Sigmoid colon (tissue), 7 donors: ENCODE results near the gene HDAC4. TPM values are rescaled to one million over a fixed set of nuclear protein-coding genes. Genes with fewer than 3 reads are reported as not detected.

Experiments
- DNase-seq: peaks from one replicate; pipeline ENCODE4 v3.0.0-alpha.2; 2019
- H3K27ac ChIP-seq, 4 donors: fragments of 200-600 bp; sonication (generic); one replicate each; pipeline ENCODE4 v1.5.1; 2016 to 2019; ENCODE audit warnings: mild to moderate bottlenecking in 1 of 4
- H3K27me3 ChIP-seq, 3 donors: fragments of 200-600 bp; sonication (generic); one replicate each; pipeline ENCODE4 v1.5.1; 2019; ENCODE audit warnings: mild to moderate bottlenecking in 1 of 3
- H3K36me3 ChIP-seq, 4 donors: fragments of 200-600 bp; sonication (generic); one replicate each; pipeline ENCODE4 v1.5.1; 2016 to 2019
- H3K4me1 ChIP-seq, 4 donors: fragments of 200-600 bp; sonication (generic); one replicate each; pipeline ENCODE4 v1.5.1; 2017 to 2019
- H3K4me3 ChIP-seq, 4 donors: fragments of 200-600 bp; sonication (generic); one replicate each; pipeline ENCODE4 v1.5.1; 2017 to 2019; ENCODE audit warnings: mild to moderate bottlenecking in 2 of 4, moderate library complexity in 1 of 4
- H3K9me3 ChIP-seq, 4 donors: fragments of 200-600 bp in 3 of 4; sonication (generic) in 3 of 4; one replicate each; pipeline versions ENCODE4 v1.5.1 to v1.6.1; 2013 to 2019
- CTCF ChIP-seq, 4 experiments: fragments of 450-650 bp in 3 of 4; fragments of 200-600 bp in 1 of 4; IDR thresholded peaks; one replicate each; pipeline ENCODE4 v1.5.1; 2016 to 2019; ENCODE audit warnings: antibody characterized with exemption in 4 of 4, mild to moderate bottlenecking in 3 of 4, moderate library complexity in 2 of 4
- EP300 ChIP-seq, 4 donors: sonication (generic); formaldehyde crosslinking; IDR thresholded peaks; one replicate each; pipeline ENCODE4 v1.6.1; 2017; ENCODE audit warnings: antibody characterized with exemption in 4 of 4
- POLR2A ChIP-seq, 2 donors: fragments of 450-650 bp; IDR thresholded peaks; one replicate each; pipeline ENCODE4 v1.6.1; 2016; ENCODE audit warnings: antibody characterized with exemption in 2 of 2, mild to moderate bottlenecking in 2 of 2, moderate library complexity in 2 of 2
- POLR2AphosphoS5 ChIP-seq, 4 donors: sonication (generic); formaldehyde crosslinking; IDR thresholded peaks; one replicate each; pipeline ENCODE4 v1.6.1; 2017; ENCODE audit warnings: antibody characterized with exemption in 4 of 4
- WGBS, 2 donors: extraction: QIAGEN DNeasy Blood & Tissue Kit; methylation state at CpG; one replicate each; pipeline ENCODE4 v1.1.7; 2013; 5-methylcytosine and 5-hydroxymethylcytosine counted together
- intact Hi-C: fragments of 100-400 bp; cut with DNase I; formaldehyde crosslinking; loops from one replicate; pipeline ENCODE4 v1.15.1; 2023
- polyA plus RNA-seq, 3 donors: library from polyadenylated mRNA; stranded (reverse); fragments of 200-250 nt; gene quantifications; one replicate each; pipeline ENCODE4 v1.2.3, GENCODE V29; 2013
- total RNA-seq, 4 donors: library from RNA; depleted of rRNA; stranded (reverse); fragments of >200 nt; gene quantifications; one replicate each; pipeline ENCODE4 v1.1.0, GENCODE V29; 2016
- donor health status: healthy with polysubstance abuse.
- donor health status: Bipolar disorder and iron deficiency.
- donor health status: healthy.

HDAC4 gene
- total and polyA plus RNA-seq, 7 donors = 1.8 to 196 (median 77.0) TPM

- Histone ChIP-seq H3K4me1 (peaks cover 0 to 97% (median 83%) of the 10 kb centered on the region in 4 donors), H3K9me3 (no peaks in the 10 kb centered on the region), H3K27me3 (no peaks in the 10 kb centered on the region), H3K4me3 (no peak overlapping the region), H3K27ac (peak overlapping the region; percentile 69 to 80 (median 73)), H3K36me3 (peaks cover 0 to 4% (median 0%) of the 10 kb centered on the region in 4 donors)
- intact Hi-C loops = no loop called here
- 85 to 92% methylated on average over 30 of the region's 30 CpGs for WGBS, 2 donors
- DNase-seq = peak; percentile 74
- TF ChIP-seq POLR2A (IDR thresholded peaks at IDR 0.05) (no peak), CTCF (IDR thresholded peaks at IDR 0.05) (no peak), POLR2AphosphoS5 (IDR thresholded peaks at IDR 0.05) (no peak), EP300 (IDR thresholded peaks at IDR 0.05) (no peak)
Observed at GRCh38 chr2:239250216-239251081, 150.4 kb downstream of the HDAC4 start.

- WGBS, 2 donors = 68 to 81% methylated on average over 17 of the region's 17 CpGs
- H3K9me3 ChIP-seq = no peaks in the 10 kb centered on the region
- H3K4me3 ChIP-seq = no peak overlapping the region
- H3K27ac ChIP-seq = peak overlapping the region; percentile 69 to 80 (median 73)
- no peaks in the 10 kb centered on the region for H3K27me3 ChIP-seq
- peaks cover 0 to 4% (median 0%) of the 10 kb centered on the region in 4 donors for H3K36me3 ChIP-seq
- TF ChIP-seq POLR2AphosphoS5 (IDR thresholded peaks at IDR 0.05) (peak; percentile 54 to 86 (median 69)), POLR2A (IDR thresholded peaks at IDR 0.05) (no peak), CTCF (IDR thresholded peaks at IDR 0.05) (no peak), EP300 (IDR thresholded peaks at IDR 0.05) (peak in 2 of 4 donors; percentile 7 to 54)
- intact Hi-C loops = no loop called here
- peak; percentile 95 for DNase-seq
- peaks cover 0 to 99% (median 83%) of the 10 kb centered on the region in 4 donors for H3K4me1 ChIP-seq
Observed at GRCh38 chr2:239249776-239250175, 151.0 kb downstream of the HDAC4 start.

DNA sequence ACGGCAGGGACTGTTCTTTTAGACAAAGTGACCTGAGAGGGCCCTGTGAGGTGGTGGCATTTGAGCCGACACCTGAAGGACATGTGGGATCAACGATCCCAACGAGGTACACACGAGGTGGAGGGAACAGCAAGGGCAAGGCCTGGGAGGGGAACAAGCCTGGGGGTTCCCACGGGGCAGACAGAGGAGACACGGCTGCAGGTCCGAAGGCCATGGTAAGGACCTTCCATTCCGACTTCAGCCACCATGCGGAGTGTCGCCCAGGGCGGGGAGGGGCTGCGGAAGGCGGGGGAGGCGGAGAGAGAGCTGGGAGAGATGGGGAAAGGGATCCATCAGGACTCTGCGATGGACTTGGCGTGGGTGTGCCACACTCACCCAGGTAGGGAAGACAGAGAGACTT, 151.8 kb downstream of the HDAC4 start:
- no peaks in the 10 kb centered on the region for H3K27me3 ChIP-seq
- no peak for TF ChIP-seq CTCF (IDR thresholded peaks at IDR 0.05)
- no peak for TF ChIP-seq POLR2A (IDR thresholded peaks at IDR 0.05)
- TF ChIP-seq EP300 (IDR thresholded peaks at IDR 0.05) = no peak
- TF ChIP-seq POLR2AphosphoS5 (IDR thresholded peaks at IDR 0.05) = no peak
- H3K36me3 ChIP-seq = peaks cover 0 to 4% (median 0%) of the 10 kb centered on the region in 4 donors
- peaks cover 0 to 99% (median 86%) of the 10 kb centered on the region in 4 donors for H3K4me1 ChIP-seq
- intact Hi-C loops = no loop called here
- WGBS, 2 donors = 92 to 93% methylated on average over 17 of the region's 17 CpGs
- no peaks in the 10 kb centered on the region for H3K9me3 ChIP-seq
- no peak overlapping the region for H3K4me3 ChIP-seq
- DNase-seq = peak; percentile 66
- H3K27ac ChIP-seq = peak overlapping the region; percentile 69 to 80 (median 73)

GRCh38 chr2:239247401-239248245, 153.2 kb downstream of the HDAC4 start:
- peaks cover 0 to 4% (median 0%) of the 10 kb centered on the region in 4 donors for H3K36me3 ChIP-seq
- H3K27ac ChIP-seq = peak overlapping the region in 3 of 4 donors; percentile 73 to 80 (median 76)
- DNase-seq = peak; percentile 49
- no peak overlapping the region for H3K4me3 ChIP-seq
- TF ChIP-seq POLR2AphosphoS5 (IDR thresholded peaks at IDR 0.05) = no peak
- TF ChIP-seq POLR2A (IDR thresholded peaks at IDR 0.05) = no peak
- no peak for TF ChIP-seq CTCF (IDR thresholded peaks at IDR 0.05)
- TF ChIP-seq EP300 (IDR thresholded peaks at IDR 0.05) = no peak
- WGBS, 2 donors = 29 to 74% methylated on average over 31 of the region's 31 CpGs
- H3K27me3 ChIP-seq = no peaks in the 10 kb centered on the region
- H3K9me3 ChIP-seq = no peaks in the 10 kb centered on the region
- peaks cover 0 to 93% (median 80%) of the 10 kb centered on the region in 4 donors for H3K4me1 ChIP-seq
- intact Hi-C loops = no loop called here
